Neural crest cell (in vitro differentiated cells): ENCODE data around the gene SASH1. TPM values are rescaled to one million over a fixed set of nuclear protein-coding genes. Genes with fewer than 3 reads are reported as not detected.

ENCODE experiments used
- DNase-seq: peaks from one replicate; pipeline ENCODE4 v3.0.0; 2021; ENCODE audit warnings: low read depth, mixed read lengths, low spot score
- H3K27ac Mint-ChIP-seq: one replicate; pipeline ENCODE4 v1.8.0; 2021; ENCODE audit warnings: mild to moderate bottlenecking, mixed read lengths; ENCODE audit not compliant: unreplicated experiment
- H3K27me3 Mint-ChIP-seq: 2 replicates; pipeline ENCODE4 v1.8.0; 2021; ENCODE audit warnings: low read depth, mild to moderate bottlenecking, mixed read lengths
- H3K36me3 Mint-ChIP-seq: 2 replicates; pipeline ENCODE4 v1.8.0; 2021; ENCODE audit warnings: low read depth, mild to moderate bottlenecking, mixed read lengths
- H3K4me1 Mint-ChIP-seq: 2 replicates; pipeline ENCODE4 v1.8.0; 2021; ENCODE audit warnings: mixed read lengths
- H3K4me3 Mint-ChIP-seq: one replicate; pipeline ENCODE4 v1.8.0; 2021; ENCODE audit warnings: mild to moderate bottlenecking, mixed read lengths
- H3K9me3 Mint-ChIP-seq: 2 replicates; pipeline ENCODE4 v1.8.0; 2021; ENCODE audit warnings: mixed read lengths
- CTCF ChIP-seq: fragments of 200-600 bp; sonication (generic); conservative IDR thresholded peaks from 2 replicates; pipeline ENCODE4 v1.5.0; 2021; ENCODE audit warnings: antibody characterized with exemption, mild to moderate bottlenecking
- total RNA-seq: library from RNA; stranded (reverse); gene quantifications from 2 replicates; pipeline ENCODE4 v1.2.1, GENCODE V29; 2021

SASH1 gene
- total RNA-seq, 1 donor from 2014 or later: 90.0 TPM

- H3K27me3 Mint-ChIP-seq: no peaks in the 10 kb centered on the region
- peaks cover 4% of the 10 kb centered on the region for H3K4me1 Mint-ChIP-seq
- no peak overlapping the region for H3K27ac Mint-ChIP-seq
- H3K36me3 Mint-ChIP-seq: no peaks in the 10 kb centered on the region
- TF ChIP-seq CTCF: no peak
- no peak overlapping the region for H3K4me3 Mint-ChIP-seq
- no peaks in the 10 kb centered on the region for H3K9me3 Mint-ChIP-seq
- no peak for DNase-seq
Measured at GRCh38 chr6:148565930-148566663, 223.5 kb downstream of the SASH1 start.

- peaks cover 4% of the 10 kb centered on the region for H3K4me1 Mint-ChIP-seq
- H3K27ac Mint-ChIP-seq: no peak overlapping the region
- H3K27me3 Mint-ChIP-seq: no peaks in the 10 kb centered on the region
- TF ChIP-seq CTCF: no peak
- no peaks in the 10 kb centered on the region for H3K36me3 Mint-ChIP-seq
- no peaks in the 10 kb centered on the region for H3K9me3 Mint-ChIP-seq
- H3K4me3 Mint-ChIP-seq: no peak overlapping the region
- DNase-seq: no peak
Measured at GRCh38 chr6:148566664-148567350, 224.2 kb downstream of the SASH1 start.

DNA sequence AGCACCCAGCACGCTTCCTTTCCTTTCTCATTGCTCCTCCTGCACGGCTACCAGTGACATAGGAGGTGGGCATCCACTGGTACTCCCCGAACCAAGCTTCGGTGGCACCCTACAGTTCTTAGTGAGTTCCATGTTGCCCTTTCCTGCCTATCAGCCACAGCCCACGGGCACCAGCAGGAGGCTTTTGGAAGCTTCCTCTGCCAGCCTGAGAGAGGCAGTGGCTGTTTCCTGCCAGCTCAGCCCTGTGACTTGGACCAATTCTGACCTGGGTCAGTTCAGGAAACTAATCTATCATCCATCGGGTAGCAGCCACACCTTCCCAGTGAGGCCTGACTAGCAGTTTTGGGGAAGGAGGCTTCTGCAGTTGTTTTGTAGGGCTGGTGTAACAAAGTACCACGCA lies 227.8 kb downstream of the SASH1 start:
- Mint-ChIP-seq H3K9me3 (no peaks in the 10 kb centered on the region), H3K4me3 (no peak overlapping the region), H3K36me3 (no peaks in the 10 kb centered on the region), H3K27ac (no peak overlapping the region), H3K27me3 (no peaks in the 10 kb centered on the region), H3K4me1 (peaks cover 4% of the 10 kb centered on the region)
- no peak for TF ChIP-seq CTCF
- no peak for DNase-seq

- Mint-ChIP-seq H3K27me3 (no peaks in the 10 kb centered on the region), H3K4me1 (peaks cover 4% of the 10 kb centered on the region), H3K4me3 (no peak overlapping the region), H3K36me3 (no peaks in the 10 kb centered on the region), H3K27ac (no peak overlapping the region), H3K9me3 (no peaks in the 10 kb centered on the region)
- DNase-seq: no peak
- no peak for TF ChIP-seq CTCF
Measured at GRCh38 chr6:148572676-148573335, 230.2 kb downstream of the SASH1 start.

DNA sequence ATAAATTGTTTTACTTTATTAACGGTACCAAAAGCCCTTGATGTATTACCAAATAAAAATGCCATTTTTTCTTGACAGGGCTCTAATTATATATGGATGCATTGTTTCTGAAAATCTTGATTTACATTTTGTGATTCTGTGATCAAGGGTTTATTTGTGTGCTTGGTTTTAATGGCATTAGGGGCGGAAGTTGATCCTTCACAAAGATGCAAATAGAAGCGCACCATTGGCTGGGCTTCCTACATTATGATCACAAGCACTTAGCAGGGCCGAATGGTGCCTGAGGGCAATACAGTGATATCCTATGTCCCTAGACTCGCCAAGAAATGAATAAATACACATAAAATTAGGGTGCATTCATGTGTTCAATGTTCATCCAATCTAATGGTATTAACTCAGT lies 231.3 kb downstream of the SASH1 start:
- Mint-ChIP-seq H3K4me3 (no peak overlapping the region), H3K27me3 (no peaks in the 10 kb centered on the region), H3K27ac (no peak overlapping the region), H3K4me1 (peaks cover 4% of the 10 kb centered on the region), H3K9me3 (no peaks in the 10 kb centered on the region), H3K36me3 (no peaks in the 10 kb centered on the region)
- no peak for DNase-seq
- no peak for TF ChIP-seq CTCF
